ENCODE data around the gene IL25. TPM values are rescaled to one million over a fixed set of nuclear protein-coding genes. Genes with fewer than 3 reads are reported as not detected.

The IL25 gene
- total and polyA plus RNA-seq, 2 experiments from 2014 or later = not detected

DNA sequence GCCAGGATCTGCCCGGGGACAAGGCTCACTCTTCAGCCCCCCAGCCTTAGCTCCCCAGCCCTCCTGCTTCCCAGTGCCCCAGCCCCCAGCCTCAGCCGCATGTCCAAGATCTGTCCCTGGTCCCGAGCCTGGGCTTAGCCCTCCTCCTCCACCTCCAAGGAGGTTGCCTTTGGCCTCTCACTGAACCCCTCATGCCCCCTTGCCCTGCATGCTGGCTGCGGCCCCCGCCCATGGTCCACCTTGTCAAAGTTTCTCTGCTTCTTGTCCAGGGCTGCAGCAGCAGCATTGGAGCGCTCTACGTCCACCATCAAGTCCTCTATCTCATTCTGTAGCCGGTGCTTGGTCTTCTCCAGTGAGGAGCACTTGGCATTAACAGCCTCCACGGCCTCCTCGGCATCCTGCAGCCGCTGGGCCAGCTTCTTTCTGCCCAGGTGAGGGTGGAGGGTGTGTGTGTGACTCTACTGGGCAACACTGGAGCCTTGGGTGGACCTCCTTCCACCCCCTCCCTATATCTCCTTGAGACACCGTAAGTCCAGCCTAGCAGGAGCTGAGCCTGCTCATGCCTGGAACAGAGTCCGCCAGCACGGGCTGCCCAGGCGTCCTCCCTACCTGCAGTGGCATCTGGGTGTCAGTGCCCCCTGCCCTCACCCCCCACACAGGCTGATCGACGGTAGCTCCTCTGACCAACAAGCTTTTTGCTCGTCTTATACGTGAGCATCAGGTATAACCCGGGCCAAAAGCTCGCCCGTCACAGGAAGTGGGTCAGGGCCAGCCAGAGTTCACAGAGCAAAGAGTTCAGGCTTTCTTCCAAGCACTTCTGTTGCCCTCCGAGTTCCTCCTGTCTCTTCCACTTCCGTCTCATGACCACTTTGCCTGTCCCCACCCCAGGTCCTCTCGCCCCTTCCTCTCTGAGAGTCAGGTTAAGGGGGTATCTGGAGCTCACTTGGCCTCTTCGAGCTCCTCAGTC is 15.6 kb downstream of the IL25 start (continued):
- no peak for TF ChIP-seq REST (IDR thresholded peaks at IDR 0.05; ENCODE audit: unreplicated experiment)

DNA sequence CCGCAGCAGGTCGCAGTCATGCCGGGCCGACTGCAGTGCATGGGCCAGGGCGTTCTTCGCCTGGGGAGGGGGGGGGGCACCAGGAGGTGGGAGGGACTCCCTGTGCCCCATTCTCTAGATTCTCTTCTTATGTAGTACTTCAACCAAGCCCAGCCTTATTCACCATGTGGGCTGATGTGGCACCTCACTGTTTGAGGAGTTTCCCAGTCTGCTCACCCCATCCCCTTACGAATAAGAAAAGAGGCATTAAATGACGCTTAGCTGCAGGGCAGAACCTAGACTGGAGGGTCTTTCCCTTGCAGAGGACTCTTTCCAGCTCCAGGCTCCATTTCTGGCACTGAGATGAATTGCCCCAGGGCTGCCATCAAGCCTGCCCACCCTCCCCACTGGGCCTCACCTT is 16.4 kb downstream of the IL25 start:
- Mint-ChIP-seq H3K4me1 (peaks cover 16% of the 10 kb centered on the region), H3K27ac (no peak overlapping the region), H3K36me3 (ENCODE audit: low read depth) (no peaks in the 10 kb centered on the region; the same call in 2 of the 3 replicates), H3K4me3 (no peak overlapping the region), H3K27me3 (ENCODE audit: insufficient read depth, low read depth, poor library complexity) (peaks cover 11% of the 10 kb centered on the region), H3K9me3 (peaks cover 3% of the 10 kb centered on the region)
- H3K36me3 ChIP-seq (ENCODE audit: insufficient read depth) = no peaks in the 10 kb centered on the region
- H3K4me1 ChIP-seq (ENCODE audit: insufficient read depth) = peaks cover 6% of the 10 kb centered on the region; the same call in 1 of the 2 replicates
- H3K79me2 ChIP-seq (replicated peaks; ENCODE audit: insufficient read depth) = no peaks in the 10 kb centered on the region
- H3K9me2 ChIP-seq (ENCODE audit: insufficient read depth) = peaks cover 16% of the 10 kb centered on the region; the same call in 1 of the 2 replicates
- no peak overlapping the region for H3K4me3 ChIP-seq
- DNase-seq (ENCODE audit: low spot score) (no peak), ATAC-seq (peak; percentile 55)
- H3K27ac ChIP-seq (ENCODE audit: low read depth) = no peak overlapping the region
- H3F3A ChIP-seq (replicated peaks; ENCODE audit: low read depth) = no peaks in the 10 kb centered on the region
- peak overlapping the region; percentile 76 for H2AFZ ChIP-seq
- no peak overlapping the region for H3K4me2 ChIP-seq
- no peaks in the 10 kb centered on the region for H3K27me3 ChIP-seq (ENCODE audit: insufficient read depth)
- H4K20me1 ChIP-seq (replicated peaks; ENCODE audit: insufficient read depth) = no peaks in the 10 kb centered on the region
- TF ChIP-seq JUNB (IDR thresholded peaks at IDR 0.05; ENCODE audit: unreplicated experiment) = no peak
- no peak for TF ChIP-seq ZNF462 (CRISPR knock-in tag; IDR thresholded peaks at IDR 0.05)
- no peak for TF ChIP-seq ZNF114 (CRISPR knock-in tag; IDR thresholded peaks at IDR 0.05)
- no peak for TF ChIP-seq ETS1 (IDR thresholded peaks at IDR 0.05)
- TF ChIP-seq STAT1 (IDR thresholded peaks at IDR 0.05; ENCODE audit: unreplicated experiment) = no peak
- TF ChIP-seq ZNF331 (CRISPR knock-in tag; IDR thresholded peaks at IDR 0.05; ENCODE audit: low read depth) = no peak
- no peak for TF ChIP-seq CREB1 (CRISPR knock-in tag; IDR thresholded peaks at IDR 0.05; ENCODE audit: low read depth)
- no peak for TF ChIP-seq CTCF (conservative IDR thresholded peaks at IDR 0.05; ENCODE audit: low read depth in 2 of 2)
- no peak for TF ChIP-seq EZH2 (IDR thresholded peaks at IDR 0.05; ENCODE audit: low read depth, unreplicated experiment)
- TF ChIP-seq NANOG (IDR thresholded peaks at IDR 0.05; ENCODE audit: borderline replicate concordance) = no peak

All from GM23338 (cell line).